Measurements from ENCODE around the gene SEMA5A. TPM values are rescaled to one million over a fixed set of nuclear protein-coding genes. Genes with fewer than 3 reads are reported as not detected.

SEMA5A gene
- total RNA-seq, 1 experiment from 2014 or later = 15.9 TPM

GRCh38 chr5:9543311-9543920, 2.5 kb downstream of the SEMA5A start:
- H3K36me3 ChIP-seq = peaks cover 10% of the 10 kb centered on the region
- peaks cover 61% of the 10 kb centered on the region for H3K4me1 ChIP-seq (replicated peaks)
- peak overlapping the region; percentile 5 for H3K4me3 ChIP-seq
- peak overlapping the region; percentile 29 for H3K27ac ChIP-seq
- DNase-seq (ENCODE audit: low read depth in 1 of 2, low spot score in 2 of 2) = peak in 1 of 2 experiments; percentile 62
- H3K27me3 ChIP-seq (replicated peaks) = no peaks in the 10 kb centered on the region
- H3K9me3 ChIP-seq (replicated peaks) = no peaks in the 10 kb centered on the region

- H3K4me1 ChIP-seq (replicated peaks) = peaks cover 63% of the 10 kb centered on the region
- H3K27me3 ChIP-seq (replicated peaks) = no peaks in the 10 kb centered on the region
- 0 out of 2 replicates have a peak, but pooled peaks cover 5% of the 10 kb centered on the region for H3K36me3 ChIP-seq
- DNase-seq (ENCODE audit: low read depth in 1 of 2, low spot score in 2 of 2) = peak in 1 of 2 experiments; percentile 79
- H3K27ac ChIP-seq = peak overlapping the region; percentile 71
- no peaks in the 10 kb centered on the region for H3K9me3 ChIP-seq (replicated peaks)
- peak overlapping the region; percentile 23 for H3K4me3 ChIP-seq
Measured at GRCh38 chr5:9540791-9541190, 5.1 kb downstream of the SEMA5A start.

GRCh38 chr5:9538504-9538903, 7.4 kb downstream of the SEMA5A start:
- Histone ChIP-seq H3K4me1 (replicated peaks) (peaks cover 59% of the 10 kb centered on the region), H3K27ac (peak overlapping the region; percentile 71), H3K36me3 (no peaks in the 10 kb centered on the region), H3K4me3 (no peak overlapping the region), H3K9me3 (replicated peaks) (no peaks in the 10 kb centered on the region), H3K27me3 (replicated peaks) (no peaks in the 10 kb centered on the region)
- DNase-seq (ENCODE audit: low read depth in 1 of 2, low spot score in 2 of 2) = peak; percentile 66 to 73

- H3K27me3 ChIP-seq (replicated peaks) = no peaks in the 10 kb centered on the region
- DNase-seq (ENCODE audit: low read depth in 1 of 2, low spot score in 2 of 2) = no peak
- no peak overlapping the region for H3K4me3 ChIP-seq
- H3K9me3 ChIP-seq (replicated peaks) = no peaks in the 10 kb centered on the region
- H3K4me1 ChIP-seq (replicated peaks) = peaks cover 59% of the 10 kb centered on the region
- H3K36me3 ChIP-seq = peaks cover 4% of the 10 kb centered on the region
- H3K27ac ChIP-seq = no peak overlapping the region
Measured at GRCh38 chr5:9537223-9538141, 8.4 kb downstream of the SEMA5A start.

GRCh38 chr5:9536717-9537116, 9.2 kb downstream of the SEMA5A start:
- Histone ChIP-seq H3K27ac (no peak overlapping the region), H3K9me3 (replicated peaks) (no peaks in the 10 kb centered on the region), H3K4me3 (no peak overlapping the region), H3K36me3 (peaks cover 4% of the 10 kb centered on the region), H3K4me1 (replicated peaks) (peaks cover 51% of the 10 kb centered on the region), H3K27me3 (replicated peaks) (no peaks in the 10 kb centered on the region)
- DNase-seq (ENCODE audit: low read depth in 1 of 2, low spot score in 2 of 2) = no peak

GRCh38 chr5:9534881-9535517, 10.9 kb downstream of the SEMA5A start:
- H3K27ac ChIP-seq = no peak overlapping the region
- no peak for DNase-seq (ENCODE audit: low read depth in 1 of 2, low spot score in 2 of 2)

GRCh38 chr5:9533562-9534364, 12.1 kb downstream of the SEMA5A start:
- H3K4me3 ChIP-seq = no peak overlapping the region
- no peaks in the 10 kb centered on the region for H3K9me3 ChIP-seq (replicated peaks)
- H3K4me1 ChIP-seq (replicated peaks) = peaks cover 25% of the 10 kb centered on the region
- H3K36me3 ChIP-seq = peaks cover 4% of the 10 kb centered on the region
- H3K27ac ChIP-seq = no peak overlapping the region
- DNase-seq (ENCODE audit: low read depth in 1 of 2, low spot score in 2 of 2) = no peak
- H3K27me3 ChIP-seq (replicated peaks) = no peaks in the 10 kb centered on the region

More at GRCh38 chr5:9534881-9535517, 10.9 kb downstream of the SEMA5A start:
- H3K4me3 ChIP-seq = no peak overlapping the region
- peaks cover 4% of the 10 kb centered on the region for H3K36me3 ChIP-seq
- H3K4me1 ChIP-seq (replicated peaks) = peaks cover 37% of the 10 kb centered on the region
- H3K27me3 ChIP-seq (replicated peaks) = no peaks in the 10 kb centered on the region
- no peaks in the 10 kb centered on the region for H3K9me3 ChIP-seq (replicated peaks)

GRCh38 chr5:9533096-9533495, 12.8 kb downstream of the SEMA5A start:
- Histone ChIP-seq H3K9me3 (replicated peaks) (no peaks in the 10 kb centered on the region), H3K36me3 (peaks cover 4% of the 10 kb centered on the region), H3K4me1 (replicated peaks) (peaks cover 18% of the 10 kb centered on the region), H3K27ac (no peak overlapping the region), H3K27me3 (replicated peaks) (no peaks in the 10 kb centered on the region), H3K4me3 (no peak overlapping the region)
- DNase-seq (ENCODE audit: low read depth in 1 of 2, low spot score in 2 of 2) = no peak

GRCh38 chr5:9529513-9529912, 16.4 kb downstream of the SEMA5A start:
- no peaks in the 10 kb centered on the region for H3K27me3 ChIP-seq (replicated peaks)
- no peak overlapping the region for H3K4me3 ChIP-seq
- no peaks in the 10 kb centered on the region for H3K9me3 ChIP-seq (replicated peaks)
- DNase-seq (ENCODE audit: low read depth in 1 of 2, low spot score in 2 of 2) = no peak
- peaks cover 11% of the 10 kb centered on the region for H3K4me1 ChIP-seq (replicated peaks)
- H3K36me3 ChIP-seq = peaks cover 4% of the 10 kb centered on the region
- H3K27ac ChIP-seq = no peak overlapping the region

GRCh38 chr5:9529041-9529480, 16.8 kb downstream of the SEMA5A start:
- peaks cover 4% of the 10 kb centered on the region for H3K36me3 ChIP-seq
- H3K4me3 ChIP-seq = no peak overlapping the region
- peaks cover 13% of the 10 kb centered on the region for H3K4me1 ChIP-seq (replicated peaks)
- DNase-seq (ENCODE audit: low read depth in 1 of 2, low spot score in 2 of 2) = no peak
- no peak overlapping the region for H3K27ac ChIP-seq
- no peaks in the 10 kb centered on the region for H3K27me3 ChIP-seq (replicated peaks)
- H3K9me3 ChIP-seq (replicated peaks) = no peaks in the 10 kb centered on the region

GRCh38 chr5:9524941-9525340, 20.9 kb downstream of the SEMA5A start:
- Histone ChIP-seq H3K4me1 (replicated peaks) (peaks cover 22% of the 10 kb centered on the region), H3K4me3 (no peak overlapping the region), H3K27ac (no peak overlapping the region), H3K36me3 (no peaks in the 10 kb centered on the region), H3K27me3 (replicated peaks) (no peaks in the 10 kb centered on the region), H3K9me3 (replicated peaks) (no peaks in the 10 kb centered on the region)
- no peak for DNase-seq (ENCODE audit: low read depth in 1 of 2, low spot score in 2 of 2)

GRCh38 chr5:9523090-9523823, 22.6 kb downstream of the SEMA5A start:
- DNase-seq (ENCODE audit: low read depth in 1 of 2, low spot score in 2 of 2) = peak; percentile 82 to 94
- Histone ChIP-seq H3K36me3 (no peaks in the 10 kb centered on the region), H3K9me3 (replicated peaks) (no peaks in the 10 kb centered on the region), H3K27me3 (replicated peaks) (no peaks in the 10 kb centered on the region), H3K4me3 (no peak overlapping the region), H3K4me1 (replicated peaks) (peaks cover 22% of the 10 kb centered on the region), H3K27ac (peak overlapping the region; percentile 3; the same call in 1 of the 2 replicates)

- Histone ChIP-seq H3K4me3 (no peak overlapping the region), H3K9me3 (replicated peaks) (no peaks in the 10 kb centered on the region), H3K27me3 (replicated peaks) (no peaks in the 10 kb centered on the region), H3K4me1 (replicated peaks) (peaks cover 22% of the 10 kb centered on the region), H3K36me3 (no peaks in the 10 kb centered on the region), H3K27ac (no peak overlapping the region)
- no peak for DNase-seq (ENCODE audit: low read depth in 1 of 2, low spot score in 2 of 2)
Measured at GRCh38 chr5:9519537-9519936, 26.3 kb downstream of the SEMA5A start.
